Testis (tissue), 2 donors: ENCODE data around the gene MAP1B.

ENCODE experiments used
- POLR2A ChIP-seq: fragments of 450-650 bp; IDR thresholded peaks from one replicate; pipeline ENCODE4 v1.6.1; 2017; ENCODE audit warnings: antibody characterized with exemption, mild to moderate bottlenecking, moderate library complexity
- TF ChIP-seq, protein P1 (sequence below), 3 experiments: fragments of 450-650 bp in 2 of 3; fragments of 200-600 bp in 1 of 3; sonication (generic) in 1 of 3; IDR thresholded peaks; one replicate each; pipeline ENCODE4 v1.5.1; 2016 to 2019; ENCODE audit warnings: antibody characterized with exemption in 3 of 3, mild to moderate bottlenecking in 2 of 3, moderate library complexity in 1 of 3

DNA sequence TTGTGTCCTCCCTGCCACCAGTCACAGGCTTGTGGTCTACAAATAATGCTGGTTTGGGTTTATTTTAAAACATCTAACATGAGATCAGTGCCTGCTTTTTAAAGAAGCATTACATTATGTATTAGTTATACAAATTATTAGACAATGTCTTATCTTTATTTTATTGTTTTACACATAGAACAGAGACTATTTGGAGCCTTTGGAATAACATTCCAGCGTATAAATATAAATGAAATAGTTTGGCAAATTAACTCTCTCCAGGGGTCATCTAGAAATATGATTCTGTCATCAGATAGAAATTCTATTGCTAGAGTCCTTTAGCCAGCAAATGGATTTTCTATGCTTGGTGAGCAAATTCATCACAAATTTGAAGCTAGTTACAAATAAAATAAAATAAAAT lies 22.4 kb downstream of the MAP1B start:
- TF ChIP-seq POLR2A, result no peak
- TF ChIP-seq, protein P1, sequence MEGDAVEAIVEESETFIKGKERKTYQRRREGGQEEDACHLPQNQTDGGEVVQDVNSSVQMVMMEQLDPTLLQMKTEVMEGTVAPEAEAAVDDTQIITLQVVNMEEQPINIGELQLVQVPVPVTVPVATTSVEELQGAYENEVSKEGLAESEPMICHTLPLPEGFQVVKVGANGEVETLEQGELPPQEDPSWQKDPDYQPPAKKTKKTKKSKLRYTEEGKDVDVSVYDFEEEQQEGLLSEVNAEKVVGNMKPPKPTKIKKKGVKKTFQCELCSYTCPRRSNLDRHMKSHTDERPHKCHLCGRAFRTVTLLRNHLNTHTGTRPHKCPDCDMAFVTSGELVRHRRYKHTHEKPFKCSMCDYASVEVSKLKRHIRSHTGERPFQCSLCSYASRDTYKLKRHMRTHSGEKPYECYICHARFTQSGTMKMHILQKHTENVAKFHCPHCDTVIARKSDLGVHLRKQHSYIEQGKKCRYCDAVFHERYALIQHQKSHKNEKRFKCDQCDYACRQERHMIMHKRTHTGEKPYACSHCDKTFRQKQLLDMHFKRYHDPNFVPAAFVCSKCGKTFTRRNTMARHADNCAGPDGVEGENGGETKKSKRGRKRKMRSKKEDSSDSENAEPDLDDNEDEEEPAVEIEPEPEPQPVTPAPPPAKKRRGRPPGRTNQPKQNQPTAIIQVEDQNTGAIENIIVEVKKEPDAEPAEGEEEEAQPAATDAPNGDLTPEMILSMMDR (IDR thresholded peaks at IDR 0.05), result no peak
